Measurements from ENCODE around the gene SHH.

The SHH gene

DNA sequence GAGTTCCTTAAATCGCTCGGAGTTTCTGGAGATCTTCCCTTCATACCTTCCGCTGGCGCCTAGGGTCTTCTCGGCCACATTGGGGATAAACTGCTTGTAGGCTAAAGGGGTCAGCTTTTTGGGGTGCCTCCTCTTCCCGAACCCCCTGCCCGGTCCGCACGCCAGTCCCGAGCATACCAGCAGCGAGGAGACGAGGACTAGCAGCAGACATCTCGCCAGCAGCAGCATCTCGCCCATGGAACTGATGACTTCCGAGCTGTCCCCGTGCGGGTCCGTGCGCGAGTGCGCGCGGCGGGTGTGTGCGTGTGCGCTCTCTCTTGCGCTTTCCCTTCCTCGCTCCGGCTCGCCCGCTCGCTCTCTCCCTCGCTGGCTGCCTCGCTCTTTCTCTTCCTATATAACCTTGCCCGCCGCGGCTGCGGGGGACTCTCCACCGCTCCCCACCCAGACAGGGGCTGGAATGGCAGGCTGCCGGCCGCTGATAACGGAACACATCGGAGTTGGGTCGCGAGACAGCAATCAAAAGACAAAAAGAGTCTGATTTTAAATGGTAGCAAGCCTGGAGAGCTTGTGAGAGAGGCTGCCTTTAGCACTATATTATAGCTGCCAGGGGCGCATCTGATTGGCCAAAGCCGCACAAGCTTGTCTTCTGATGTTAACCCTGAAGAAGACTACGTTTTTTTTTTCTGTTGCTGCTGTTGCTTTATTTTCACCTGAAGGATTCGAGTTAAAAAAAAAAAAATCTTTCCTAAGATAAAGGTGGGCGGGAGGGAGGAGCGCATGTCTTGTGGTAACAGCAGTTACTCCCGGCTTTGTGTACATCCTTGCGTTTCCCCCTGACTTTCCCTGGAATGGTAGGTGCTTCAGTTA, at the start of gene SHH:
TSS of gene SHH (minus strand) at position 569 of the 867 bp plus-strand sequence. CDS start at position 228, 341 bp downstream.
- DNase-seq = no peak

DNA sequence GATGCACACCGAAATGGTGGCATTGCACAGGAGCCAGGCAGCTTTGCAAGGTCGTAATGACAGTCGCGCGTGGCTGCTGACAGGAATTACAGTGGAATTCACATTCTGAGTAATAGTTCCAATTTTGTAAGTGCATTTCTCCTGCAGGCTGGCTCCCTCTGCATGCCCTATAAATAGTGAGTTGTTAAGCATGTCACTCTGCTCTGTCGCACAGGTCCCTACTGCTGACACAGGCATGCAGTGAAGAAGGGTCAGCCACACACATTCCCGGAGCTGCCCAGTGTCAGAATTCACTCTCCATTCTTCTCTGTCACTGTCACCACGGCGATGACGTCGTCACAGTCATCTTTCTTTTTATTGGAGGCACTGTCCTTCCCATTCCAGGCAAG, 49.2 kb upstream of the SHH start:
- no peak for DNase-seq

- no peak for DNase-seq
These were observed 48.7 kb upstream of the SHH start for GRCh38 chr7:155860840-155861479.

GRCh38 chr7:155860461-155860839, 48.2 kb upstream of the SHH start:
- DNase-seq = no peak

- no peak for DNase-seq
These were observed 46.3 kb upstream of the SHH start for GRCh38 chr7:155858521-155859061.

DNA sequence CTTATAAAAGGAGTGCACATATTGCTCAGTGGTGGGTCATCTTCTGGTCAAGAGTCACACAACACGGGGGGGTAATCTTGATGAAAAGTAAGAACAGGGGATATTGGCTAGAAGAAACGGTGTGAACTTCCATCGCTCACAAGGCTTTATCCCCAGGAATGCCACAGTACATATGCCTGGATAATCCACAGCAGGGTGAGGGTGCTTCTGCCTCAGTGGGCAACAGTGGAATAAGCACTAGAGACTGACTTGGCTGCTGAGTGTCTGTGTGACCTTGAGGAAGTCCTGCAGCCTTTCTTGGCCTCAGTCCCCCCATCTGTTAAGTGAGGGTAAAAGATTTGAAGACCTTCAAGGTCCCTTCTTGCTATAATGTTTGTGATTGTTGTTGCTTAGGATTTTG, 44.9 kb upstream of the SHH start:
- peak in 1 of 2 experiments; percentile 1 for DNase-seq

DNA sequence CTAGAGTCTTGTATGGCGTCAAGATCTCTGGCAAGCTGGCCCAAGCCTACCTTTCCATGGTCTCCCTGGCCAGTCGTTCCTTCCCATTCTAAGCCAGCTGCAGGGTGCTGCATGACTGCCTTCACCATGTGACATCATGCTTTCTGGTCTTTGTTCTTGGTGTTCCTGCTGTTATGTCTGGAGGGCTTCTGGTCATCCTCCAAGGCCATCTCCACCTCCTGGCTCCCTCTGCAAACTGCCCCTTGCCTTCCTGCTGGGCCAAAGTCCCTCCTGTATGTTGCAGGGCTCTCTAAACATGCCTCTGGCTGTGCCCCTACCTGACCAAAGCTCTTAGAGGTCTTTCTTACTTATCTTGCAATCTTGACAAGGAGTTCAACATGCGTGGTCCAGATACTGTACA, 44.4 kb upstream of the SHH start:
- DNase-seq = no peak

- DNase-seq = no peak
These were observed 40.4 kb upstream of the SHH start for GRCh38 chr7:155852426-155853301.

DNA sequence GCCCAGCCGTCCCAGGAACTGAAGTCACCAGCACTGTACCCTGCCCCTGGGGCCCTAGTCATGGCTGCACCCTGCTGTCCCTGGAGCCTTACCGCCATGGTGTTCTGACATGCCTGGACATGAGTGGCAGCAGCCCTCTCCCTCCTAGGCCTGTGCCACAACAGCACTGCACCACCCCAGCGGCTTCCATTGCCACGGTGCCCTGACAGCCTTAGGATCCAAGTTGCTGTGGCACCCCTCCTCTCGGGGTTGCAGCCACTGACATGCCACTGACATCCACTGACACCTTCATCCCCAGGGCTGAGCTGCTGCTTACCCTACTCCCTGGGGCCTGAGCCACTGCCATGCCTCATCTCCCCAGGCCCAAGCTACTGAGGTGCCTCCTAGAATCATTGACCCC, 39.6 kb upstream of the SHH start:
- DNase-seq = no peak

GRCh38 chr7:155850766-155851678, 38.8 kb upstream of the SHH start:
- DNase-seq = no peak

DNA sequence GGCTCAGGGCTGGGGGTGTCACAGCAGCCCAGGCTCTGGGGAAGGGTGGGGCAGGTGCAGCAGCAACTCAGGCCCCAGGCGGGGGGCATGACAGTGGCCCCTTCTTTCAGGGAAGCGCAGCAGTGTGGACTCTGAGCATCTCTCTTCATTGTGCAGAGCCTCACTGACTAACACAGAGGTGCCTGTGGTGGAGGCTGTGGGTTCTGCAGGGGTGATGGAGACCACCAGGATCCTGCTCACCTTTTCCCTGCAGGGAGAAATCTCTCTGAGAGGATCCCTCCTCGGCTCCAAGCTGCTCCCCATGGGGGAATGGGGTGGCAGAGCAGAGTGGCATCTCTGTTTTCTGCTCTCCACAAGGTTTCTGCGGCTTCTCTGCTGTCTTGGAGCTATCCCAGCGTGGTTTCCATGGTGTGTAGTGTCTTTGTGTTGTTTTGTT, 37.8 kb upstream of the SHH start:
- no peak for DNase-seq

DNA sequence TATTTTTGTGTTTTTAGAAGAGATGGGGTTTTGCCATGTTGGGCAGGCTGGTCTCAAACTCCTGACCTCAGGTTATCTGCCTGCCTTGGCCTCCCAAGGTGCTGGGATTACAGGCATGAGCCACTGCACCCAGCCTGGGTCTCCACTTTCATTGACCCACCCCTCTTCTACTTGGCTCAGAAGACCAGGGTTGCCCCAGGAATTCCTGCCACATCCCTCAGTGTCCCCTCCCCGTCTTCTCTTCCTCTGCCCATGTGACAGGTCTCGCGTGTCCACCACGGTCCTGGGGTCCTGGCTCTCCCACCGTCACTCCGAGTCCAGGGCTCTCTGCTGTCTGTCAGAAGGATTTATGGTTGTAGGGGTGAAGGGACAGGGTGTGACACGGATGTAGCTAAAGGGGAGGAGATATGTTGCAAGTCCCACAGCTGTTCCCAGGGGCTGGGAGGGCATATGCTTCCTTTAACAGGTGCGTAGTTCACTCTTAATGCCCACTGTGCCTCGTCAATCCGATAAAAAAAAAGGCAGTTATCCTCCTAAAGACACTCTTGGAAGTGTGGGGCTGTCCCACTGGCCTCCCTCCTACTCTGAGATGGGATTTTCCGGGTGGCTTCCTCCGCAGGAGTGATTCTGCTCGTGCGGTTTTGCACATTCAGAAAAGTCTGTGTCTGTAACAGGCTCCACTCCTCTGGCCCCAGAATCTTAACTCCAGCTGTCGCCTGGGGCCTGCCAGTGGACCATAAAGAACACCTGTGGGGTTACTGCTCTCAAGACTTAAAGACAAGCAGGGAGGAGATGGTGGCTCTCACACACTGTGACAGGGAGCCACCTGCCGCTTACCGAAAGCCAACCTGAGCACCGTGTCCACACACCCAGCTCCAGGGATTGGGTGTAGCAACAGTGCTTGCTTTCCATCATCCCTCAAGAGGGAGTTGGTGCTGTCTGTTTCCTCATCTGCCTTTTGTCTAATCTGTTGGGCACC, 36.7 kb upstream of the SHH start:
- DNase-seq = no peak

GRCh38 chr7:155847821-155848435, 35.7 kb upstream of the SHH start:
- no peak for DNase-seq

DNA sequence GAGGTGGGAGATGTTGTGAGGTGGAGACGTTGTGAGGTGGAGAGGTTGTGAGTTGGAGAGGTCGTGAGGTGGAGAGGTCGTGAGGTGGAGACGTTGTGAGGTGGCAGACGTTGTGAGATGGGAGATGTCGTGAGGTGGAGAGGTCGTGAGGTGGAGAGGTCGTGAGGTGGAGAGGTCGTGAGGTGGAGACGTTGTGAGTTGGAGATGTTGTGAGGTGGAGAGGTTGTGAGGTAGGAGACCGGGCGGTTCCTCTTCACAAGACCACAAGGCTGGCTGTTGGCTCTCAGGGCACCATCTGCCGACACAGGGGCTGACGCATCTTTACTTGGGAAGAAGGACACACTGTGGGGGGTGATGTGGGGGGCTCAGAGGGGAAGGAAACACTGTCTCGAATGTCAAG, 34.7 kb upstream of the SHH start:
- DNase-seq = no peak

- no peak for DNase-seq
These were observed 33.9 kb upstream of the SHH start for GRCh38 chr7:155846156-155846555.

GRCh38 chr7:155845226-155845625, 33.0 kb upstream of the SHH start:
- no peak for DNase-seq

DNA sequence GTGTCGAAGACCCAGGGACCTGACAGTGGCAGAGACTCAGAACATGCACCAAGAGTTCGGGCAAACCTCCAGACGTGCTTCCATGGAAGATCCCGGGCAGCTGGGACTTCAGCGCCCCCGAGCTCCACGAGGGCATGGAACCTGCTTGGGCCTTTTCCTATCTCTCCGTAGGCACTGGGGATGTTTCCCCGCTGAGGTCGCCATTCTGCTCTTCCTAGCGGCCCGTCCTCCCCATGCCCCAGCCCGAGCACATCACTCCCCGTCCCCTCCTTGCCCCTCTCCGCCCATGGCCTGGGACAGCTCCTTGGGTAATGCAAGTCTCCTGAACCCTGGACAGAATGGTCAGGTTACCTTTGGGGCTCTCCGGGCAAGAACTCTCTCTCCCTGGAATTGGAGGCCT, 32.3 kb upstream of the SHH start:
- no peak for DNase-seq

DNA sequence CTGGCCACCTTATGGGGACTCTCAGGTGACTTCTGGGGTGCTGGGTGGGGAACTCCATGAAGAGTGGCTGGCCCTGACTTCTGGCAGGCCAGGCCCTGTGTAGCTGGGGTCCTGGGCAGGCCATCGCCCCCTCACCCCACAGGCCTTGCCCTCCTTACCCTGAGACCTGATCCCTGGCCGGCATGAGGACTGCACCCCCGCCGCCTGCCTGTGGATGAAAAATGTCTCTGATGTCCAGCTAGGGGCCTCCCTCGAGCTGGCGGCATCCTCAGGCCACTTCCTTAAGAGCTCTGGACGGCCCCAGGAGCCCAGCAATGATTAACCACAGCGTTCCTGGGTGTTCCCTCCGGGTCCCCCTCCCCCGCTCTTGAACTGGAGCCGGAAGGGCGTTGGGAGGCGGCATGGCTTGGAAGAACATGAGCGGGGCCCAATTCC, 31.8 kb upstream of the SHH start:
- DNase-seq = no peak

DNA sequence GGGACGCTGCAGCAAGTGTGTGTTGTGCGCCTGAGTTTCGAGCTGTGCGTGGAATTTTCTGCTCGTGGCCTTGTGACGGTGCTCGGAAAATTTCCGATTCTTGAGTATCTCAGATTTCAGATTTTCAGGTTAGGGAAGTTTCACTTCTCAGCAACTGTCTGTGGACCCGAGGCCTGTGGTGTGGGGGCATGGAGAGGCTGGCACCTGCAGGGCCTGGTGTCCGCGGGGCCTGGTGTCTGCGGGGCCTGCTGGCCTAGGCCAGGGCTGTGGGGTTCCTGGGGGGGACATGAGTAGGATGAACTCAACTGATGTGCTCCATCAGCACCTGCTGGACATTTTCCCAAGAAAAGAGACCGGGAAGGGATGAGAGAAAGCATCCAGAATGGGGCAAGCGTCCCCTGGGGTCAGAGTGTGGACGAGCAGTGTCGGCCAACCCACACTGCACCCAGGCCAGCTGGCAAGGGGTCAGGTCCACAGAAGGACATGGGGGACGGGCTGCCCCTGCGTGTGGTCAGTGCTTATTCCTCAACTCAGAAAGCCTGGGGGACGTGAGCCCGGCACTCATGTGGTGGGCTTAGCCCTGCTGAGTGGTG, 31.3 kb upstream of the SHH start:
- DNase-seq = no peak
